Erythroblast (primary cell): ENCODE data around the gene AOPEP.

Source experiments
- GATA1 ChIP-seq: IDR thresholded peaks from 2 replicates; pipeline ENCODE4 v1.6.1; 2011; ENCODE audit warnings: low read depth, mild to moderate bottlenecking, control low read depth, low read length, moderate library complexity
- POLR2A ChIP-seq: IDR thresholded peaks from 2 replicates; pipeline ENCODE4 v1.6.1; 2011; ENCODE audit warnings: mild to moderate bottlenecking, low read length

GRCh38 chr9:94855903-94856302 is 129.4 kb downstream of the AOPEP start:
- no peak for TF ChIP-seq POLR2A
- no peak for TF ChIP-seq GATA1
